ENCODE data around the gene NDUFS7. TPM values are rescaled to one million over a fixed set of nuclear protein-coding genes. Genes with fewer than 3 reads are reported as not detected.

NDUFS7 gene
- polyA plus RNA-seq, 2 of the 4 experiments (the other 2 are of a cell fraction) = 19.3 to 68.9 TPM

- WGBS (ENCODE audit: missing lambda C conversion rate) = 97% methylated on average over 24 of the region's 24 CpGs
- CTCF ChIA-PET = interaction anchor here (0.6 to 1.4 kb wide), 3 partner anchors 10 to 21 kb away, joined by 3 to 4 read pairs (median 3); no protein-coding TSS in a partner anchor
- TF ChIP-seq RCOR1 (IDR thresholded peaks at IDR 0.05; ENCODE audit: low read depth, low read length) (no peak), POLR2A (IDR thresholded peaks at IDR 0.05; ENCODE audit: low read length) (no peak), RNF2 (IDR thresholded peaks at IDR 0.05; ENCODE audit: borderline replicate concordance, low read depth) (no peak), TP53 (CRISPR knock-in tag; IDR thresholded peaks at IDR 0.05) (no peak), SREBF2 (IDR thresholded peaks at IDR 0.05) (no peak), POLR2AphosphoS2 (conservative IDR thresholded peaks at IDR 0.05; ENCODE audit: low read length) (no peak), USF2 (IDR thresholded peaks at IDR 0.05) (no peak), NPAS2 (CRISPR knock-in tag; IDR thresholded peaks at IDR 0.05; ENCODE audit: borderline replicate concordance) (no peak), CHD4 (IDR thresholded peaks at IDR 0.05; ENCODE audit: borderline replicate concordance) (no peak), ZC3H11A (IDR thresholded peaks at IDR 0.05) (no peak)
- TF ChIP-seq, protein P1, sequence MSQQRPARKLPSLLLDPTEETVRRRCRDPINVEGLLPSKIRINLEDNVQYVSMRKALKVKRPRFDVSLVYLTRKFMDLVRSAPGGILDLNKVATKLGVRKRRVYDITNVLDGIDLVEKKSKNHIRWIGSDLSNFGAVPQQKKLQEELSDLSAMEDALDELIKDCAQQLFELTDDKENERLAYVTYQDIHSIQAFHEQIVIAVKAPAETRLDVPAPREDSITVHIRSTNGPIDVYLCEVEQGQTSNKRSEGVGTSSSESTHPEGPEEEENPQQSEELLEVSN (IDR thresholded peaks at IDR 0.05; ENCODE audit: borderline replicate concordance, low read depth) = no peak
- TF ChIP-seq, protein P2, sequence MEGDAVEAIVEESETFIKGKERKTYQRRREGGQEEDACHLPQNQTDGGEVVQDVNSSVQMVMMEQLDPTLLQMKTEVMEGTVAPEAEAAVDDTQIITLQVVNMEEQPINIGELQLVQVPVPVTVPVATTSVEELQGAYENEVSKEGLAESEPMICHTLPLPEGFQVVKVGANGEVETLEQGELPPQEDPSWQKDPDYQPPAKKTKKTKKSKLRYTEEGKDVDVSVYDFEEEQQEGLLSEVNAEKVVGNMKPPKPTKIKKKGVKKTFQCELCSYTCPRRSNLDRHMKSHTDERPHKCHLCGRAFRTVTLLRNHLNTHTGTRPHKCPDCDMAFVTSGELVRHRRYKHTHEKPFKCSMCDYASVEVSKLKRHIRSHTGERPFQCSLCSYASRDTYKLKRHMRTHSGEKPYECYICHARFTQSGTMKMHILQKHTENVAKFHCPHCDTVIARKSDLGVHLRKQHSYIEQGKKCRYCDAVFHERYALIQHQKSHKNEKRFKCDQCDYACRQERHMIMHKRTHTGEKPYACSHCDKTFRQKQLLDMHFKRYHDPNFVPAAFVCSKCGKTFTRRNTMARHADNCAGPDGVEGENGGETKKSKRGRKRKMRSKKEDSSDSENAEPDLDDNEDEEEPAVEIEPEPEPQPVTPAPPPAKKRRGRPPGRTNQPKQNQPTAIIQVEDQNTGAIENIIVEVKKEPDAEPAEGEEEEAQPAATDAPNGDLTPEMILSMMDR (IDR thresholded peaks at IDR 0.05) = no peak
- TF ChIP-seq, protein P3, sequence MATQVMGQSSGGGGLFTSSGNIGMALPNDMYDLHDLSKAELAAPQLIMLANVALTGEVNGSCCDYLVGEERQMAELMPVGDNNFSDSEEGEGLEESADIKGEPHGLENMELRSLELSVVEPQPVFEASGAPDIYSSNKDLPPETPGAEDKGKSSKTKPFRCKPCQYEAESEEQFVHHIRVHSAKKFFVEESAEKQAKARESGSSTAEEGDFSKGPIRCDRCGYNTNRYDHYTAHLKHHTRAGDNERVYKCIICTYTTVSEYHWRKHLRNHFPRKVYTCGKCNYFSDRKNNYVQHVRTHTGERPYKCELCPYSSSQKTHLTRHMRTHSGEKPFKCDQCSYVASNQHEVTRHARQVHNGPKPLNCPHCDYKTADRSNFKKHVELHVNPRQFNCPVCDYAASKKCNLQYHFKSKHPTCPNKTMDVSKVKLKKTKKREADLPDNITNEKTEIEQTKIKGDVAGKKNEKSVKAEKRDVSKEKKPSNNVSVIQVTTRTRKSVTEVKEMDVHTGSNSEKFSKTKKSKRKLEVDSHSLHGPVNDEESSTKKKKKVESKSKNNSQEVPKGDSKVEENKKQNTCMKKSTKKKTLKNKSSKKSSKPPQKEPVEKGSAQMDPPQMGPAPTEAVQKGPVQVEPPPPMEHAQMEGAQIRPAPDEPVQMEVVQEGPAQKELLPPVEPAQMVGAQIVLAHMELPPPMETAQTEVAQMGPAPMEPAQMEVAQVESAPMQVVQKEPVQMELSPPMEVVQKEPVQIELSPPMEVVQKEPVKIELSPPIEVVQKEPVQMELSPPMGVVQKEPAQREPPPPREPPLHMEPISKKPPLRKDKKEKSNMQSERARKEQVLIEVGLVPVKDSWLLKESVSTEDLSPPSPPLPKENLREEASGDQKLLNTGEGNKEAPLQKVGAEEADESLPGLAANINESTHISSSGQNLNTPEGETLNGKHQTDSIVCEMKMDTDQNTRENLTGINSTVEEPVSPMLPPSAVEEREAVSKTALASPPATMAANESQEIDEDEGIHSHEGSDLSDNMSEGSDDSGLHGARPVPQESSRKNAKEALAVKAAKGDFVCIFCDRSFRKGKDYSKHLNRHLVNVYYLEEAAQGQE (IDR thresholded peaks at IDR 0.05) = no peak
- ATAC-seq = no peak
- Histone ChIP-seq H3K4me2 (no peak overlapping the region), H3K9me3 (no peaks in the 10 kb centered on the region), H3K4me1 (no peaks in the 10 kb centered on the region), H3K4me3 (no peak overlapping the region), H3K27ac (no peak overlapping the region)
- no peak for DNase-seq (ENCODE audit: low read depth in 1 of 2, low spot score in 1 of 2)
- FAIRE-seq = no peak
- POLR2A ChIA-PET = no interaction called here
Measured at GRCh38 chr19:1422943-1423342, 39.2 kb downstream of the NDUFS7 start.

DNA sequence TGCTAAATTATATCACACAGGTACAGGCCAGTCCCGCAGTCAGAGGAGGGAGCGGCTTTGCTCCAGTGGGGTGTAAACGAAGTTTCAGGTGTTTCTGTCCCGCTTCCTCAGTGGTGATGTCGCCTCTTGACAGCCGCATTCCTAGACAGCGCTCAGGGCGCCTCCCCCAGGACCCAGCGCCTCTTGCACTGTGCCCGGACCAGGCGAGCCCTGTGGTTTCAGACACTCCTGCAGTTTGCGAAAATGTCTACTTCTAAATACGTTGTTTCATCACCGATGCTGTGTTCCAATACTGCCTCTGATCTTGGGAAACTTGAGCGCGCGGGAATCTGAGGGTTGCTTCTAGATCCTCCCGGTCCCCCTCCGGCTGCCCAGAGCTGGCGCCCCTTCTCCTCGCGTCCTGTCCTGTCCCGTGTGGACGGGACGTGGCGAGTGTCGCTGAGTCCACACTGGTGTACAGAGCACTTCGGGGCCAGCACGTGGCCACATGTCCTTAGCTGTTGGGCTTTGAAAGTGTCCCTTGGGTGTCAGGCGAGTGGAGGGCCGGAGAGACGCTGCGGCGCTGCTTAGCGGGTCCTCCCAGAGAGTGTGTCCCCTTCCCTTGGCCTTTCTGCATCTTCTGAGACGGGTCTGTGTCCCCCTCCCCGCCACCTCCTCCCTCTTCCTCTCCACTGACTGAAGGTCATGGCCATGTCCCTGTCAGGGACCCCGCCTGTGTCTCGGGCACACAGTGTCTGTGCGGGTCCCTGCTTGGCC is 39.9 kb downstream of the NDUFS7 start:
- no peak overlapping the region for H3K27ac ChIP-seq
- ChIA-PET POLR2A (no interaction called here), CTCF (interaction anchor here (0.6 to 1.4 kb wide), 4 partner anchors 10 to 21 kb away, joined by 3 to 4 read pairs (median 3); no protein-coding TSS in a partner anchor)
- no peak overlapping the region for H3K4me2 ChIP-seq
- FAIRE-seq (no peak), ATAC-seq (no peak), DNase-seq (ENCODE audit: low read depth in 1 of 2, low spot score in 1 of 2) (no peak)
- H3K4me1 ChIP-seq = no peaks in the 10 kb centered on the region
- no peak overlapping the region for H3K4me3 ChIP-seq
- H3K9me3 ChIP-seq = no peaks in the 10 kb centered on the region
- WGBS (ENCODE audit: missing lambda C conversion rate) = 95% methylated on average over 39 of the region's 40 CpGs
- TF ChIP-seq ZC3H11A (IDR thresholded peaks at IDR 0.05) (no peak), MAFK (IDR thresholded peaks at IDR 0.05; ENCODE audit: partially characterized antibody) (no peak), RCOR1 (IDR thresholded peaks at IDR 0.05; ENCODE audit: low read depth, low read length) (no peak), CHD4 (IDR thresholded peaks at IDR 0.05; ENCODE audit: borderline replicate concordance) (no peak), JUNB (IDR thresholded peaks at IDR 0.05) (no peak), PHF8 (IDR thresholded peaks at IDR 0.05; ENCODE audit: borderline replicate concordance, low read depth) (no peak), FOXS1 (CRISPR knock-in tag; IDR thresholded peaks at IDR 0.05) (no peak), HDAC2 (IDR thresholded peaks at IDR 0.05) (no peak), ZNF302 (CRISPR knock-in tag; IDR thresholded peaks at IDR 0.05) (no peak), HES2 (IDR thresholded peaks at IDR 0.05) (no peak), TFCP2L1 (CRISPR knock-in tag; IDR thresholded peaks at IDR 0.05) (no peak), BHLHE40 (IDR thresholded peaks at IDR 0.05; ENCODE audit: low read depth, low read length) (no peak)
- TF ChIP-seq, protein P3 (IDR thresholded peaks at IDR 0.05) = no peak
- TF ChIP-seq, protein P2 (IDR thresholded peaks at IDR 0.05) = no peak

Measured in A549 (cell line).